Measurements from ENCODE around the gene PSMC3. TPM values are rescaled to one million over a fixed set of nuclear protein-coding genes. Genes with fewer than 3 reads are reported as not detected.
A peak's percentile ranks its signal among the peaks of the same experiment; 100 is the strongest.

The PSMC3 gene
- 10 to 100 TPM; 52.5 to 98.1 (median 63.3) TPM for total RNA-seq
- long read RNA-seq, transcript PSMC3-212 (12 exons, 1,373 nt) = major isoform, 32 of 34 reads
- long read RNA-seq, partial matches to known transcripts = 2 of 34 reads
- long read RNA-seq, other reads (novel, unspliced or antisense) = 0 of 34 reads

DNA sequence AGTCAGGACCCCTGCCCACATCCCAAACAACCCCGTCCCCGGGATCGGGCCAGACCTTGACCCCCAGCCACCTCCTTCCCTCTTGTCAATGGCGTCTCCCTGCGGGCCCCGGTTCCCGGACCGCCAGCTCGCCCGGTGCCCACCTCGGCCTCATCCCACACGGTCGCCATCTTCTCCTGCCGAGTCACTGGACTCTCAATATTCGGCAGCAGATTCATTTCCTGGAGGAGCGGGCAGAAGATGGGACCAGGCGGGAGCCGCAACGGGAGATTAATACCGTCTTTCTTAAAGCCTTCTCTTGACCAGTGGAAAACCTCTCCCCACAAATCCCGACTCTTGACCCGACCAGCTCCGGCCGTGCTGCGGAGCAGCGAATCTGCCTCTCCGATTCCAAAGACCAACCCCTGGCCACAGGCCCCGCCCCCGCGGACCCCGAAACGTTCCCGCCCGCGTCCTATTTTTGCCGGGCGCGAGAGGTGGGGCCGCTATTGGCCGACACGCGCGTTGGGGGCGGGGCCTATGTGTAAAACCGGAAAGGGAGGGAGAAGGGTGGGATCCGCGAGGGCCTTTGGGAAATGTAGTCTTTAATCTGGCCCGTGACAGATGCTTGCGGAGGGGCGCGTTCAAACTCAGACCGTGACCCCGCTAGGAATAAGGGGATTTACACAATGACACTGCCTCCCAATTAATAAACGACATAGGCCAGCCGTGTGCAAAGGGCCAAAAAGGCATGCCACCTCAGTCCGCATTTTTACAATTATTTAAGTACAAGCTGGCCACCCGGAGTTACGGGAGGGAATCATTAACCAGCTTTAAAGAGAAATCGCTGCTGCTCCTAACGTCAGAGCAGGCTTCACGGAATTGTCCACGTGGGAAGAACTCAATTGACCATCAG lies at the start of gene PSMC3:
Gene PSMC3 (minus strand): TSS at position 378 of the 895 bp plus-strand sequence. CDS start 160 bp downstream, at position 218.
- 2% methylated on average over 45 of the region's 62 CpGs for WGBS (ENCODE audit: insufficient coverage, low coverage, low lambda C conversion rate, missing lambda C conversion rate)
- Histone ChIP-seq H3K27me3 (no peaks in the 10 kb centered on the region), H3K4me3 (peak within 1 kb of the TSS; percentile 77 to 99 (median 81)), H3K9me3 (no peaks in the 10 kb centered on the region), H3K36me3 (peaks cover 0 to 30% (median 13%) of the 10 kb centered on the region in 4 donors), H3K4me1 (peaks cover 0 to 13% (median 3%) of the 10 kb centered on the region in 4 donors), H3K27ac (peak within 1 kb of the TSS; percentile 93 to 98 (median 95))
- ATAC-seq (peak; percentile 92 to 96 (median 94)), DNase-seq (peak; percentile 98 to 99 (median 98))
- intact Hi-C loops (cut with DNase I) = loop anchor here in 1 of 2 donors (10.0 kb wide), 1 partner anchor 52 kb away; the partner anchor contains the start of gene SPI1
- peak; percentile 66 for TF ChIP-seq POLR2A (IDR thresholded peaks at IDR 0.05)
- TF ChIP-seq, protein P1, sequence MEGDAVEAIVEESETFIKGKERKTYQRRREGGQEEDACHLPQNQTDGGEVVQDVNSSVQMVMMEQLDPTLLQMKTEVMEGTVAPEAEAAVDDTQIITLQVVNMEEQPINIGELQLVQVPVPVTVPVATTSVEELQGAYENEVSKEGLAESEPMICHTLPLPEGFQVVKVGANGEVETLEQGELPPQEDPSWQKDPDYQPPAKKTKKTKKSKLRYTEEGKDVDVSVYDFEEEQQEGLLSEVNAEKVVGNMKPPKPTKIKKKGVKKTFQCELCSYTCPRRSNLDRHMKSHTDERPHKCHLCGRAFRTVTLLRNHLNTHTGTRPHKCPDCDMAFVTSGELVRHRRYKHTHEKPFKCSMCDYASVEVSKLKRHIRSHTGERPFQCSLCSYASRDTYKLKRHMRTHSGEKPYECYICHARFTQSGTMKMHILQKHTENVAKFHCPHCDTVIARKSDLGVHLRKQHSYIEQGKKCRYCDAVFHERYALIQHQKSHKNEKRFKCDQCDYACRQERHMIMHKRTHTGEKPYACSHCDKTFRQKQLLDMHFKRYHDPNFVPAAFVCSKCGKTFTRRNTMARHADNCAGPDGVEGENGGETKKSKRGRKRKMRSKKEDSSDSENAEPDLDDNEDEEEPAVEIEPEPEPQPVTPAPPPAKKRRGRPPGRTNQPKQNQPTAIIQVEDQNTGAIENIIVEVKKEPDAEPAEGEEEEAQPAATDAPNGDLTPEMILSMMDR (IDR thresholded peaks at IDR 0.05) = no peak

DNA sequence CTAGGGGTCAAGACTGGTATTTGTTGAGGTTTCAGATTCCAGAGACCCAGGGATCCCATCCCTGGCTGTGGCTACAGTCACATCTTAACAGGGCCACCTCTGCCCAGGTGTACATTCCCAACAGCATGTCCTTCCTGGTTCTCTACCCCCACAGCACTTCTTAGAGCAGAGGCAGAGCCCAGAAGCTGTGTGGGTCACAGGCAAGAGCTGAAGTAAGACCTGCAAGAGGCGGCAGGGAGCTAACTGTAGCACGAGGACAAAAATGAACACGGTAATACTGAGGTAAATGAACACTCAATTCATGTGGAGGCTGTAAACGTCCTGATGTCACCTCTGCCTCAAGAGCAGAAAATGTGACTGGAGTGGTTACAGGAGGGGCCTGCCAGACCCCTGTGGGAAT lies 44.4 kb upstream of the PSMC3 start:
- intact Hi-C loops (cut with DNase I) = no loop called here
- DNase-seq (no peak), ATAC-seq (no peak)

DNA sequence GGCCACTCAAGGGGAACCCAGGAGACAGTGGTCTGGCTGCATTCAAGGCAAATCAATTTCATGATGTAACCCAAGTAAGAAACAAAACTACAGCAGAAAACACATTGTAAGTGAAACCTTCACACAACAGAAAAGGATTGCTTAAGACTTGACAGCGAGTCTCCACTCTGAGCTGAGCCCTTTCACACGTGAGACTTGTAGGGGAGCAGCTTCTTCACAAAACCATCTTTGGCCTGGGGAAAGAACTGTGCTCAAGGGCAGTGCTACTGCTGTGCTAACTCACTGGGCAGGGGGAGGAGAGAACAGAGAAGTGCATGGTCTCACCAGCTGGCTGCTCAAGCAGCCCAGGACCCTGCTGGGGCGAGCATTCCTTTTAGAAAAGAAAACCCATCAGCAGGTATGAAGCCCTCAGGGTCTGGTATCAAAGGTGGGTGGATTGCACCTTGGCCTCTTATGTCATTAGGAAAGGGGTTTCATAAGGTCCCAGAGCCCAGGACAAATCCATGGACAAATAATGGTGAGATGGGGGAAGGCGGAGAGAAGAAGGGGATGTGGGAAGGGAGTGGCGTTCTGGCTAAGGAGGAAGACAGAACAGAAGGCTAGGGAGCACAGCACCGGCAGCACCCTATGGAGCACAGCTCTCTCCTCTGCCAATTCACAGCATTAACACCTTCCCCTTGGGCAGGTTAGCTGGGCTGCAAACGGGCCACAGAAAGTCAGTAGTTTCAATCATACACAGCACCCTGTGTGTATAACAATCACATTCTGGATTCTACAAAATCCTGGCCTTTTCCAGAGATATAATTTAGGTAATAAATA lies 43.3 kb upstream of the PSMC3 start:
- no peak for TF ChIP-seq POLR2A (IDR thresholded peaks at IDR 0.05)
- TF ChIP-seq, protein P1 (IDR thresholded peaks at IDR 0.05) = no peak
- no peaks in the 10 kb centered on the region for H3K27me3 ChIP-seq
- peaks cover 0 to 56% (median 11%) of the 10 kb centered on the region in 4 donors for H3K4me1 ChIP-seq
- peak overlapping the region in 1 of 3 donors; percentile 20 for H3K27ac ChIP-seq
- 85% methylated on average over 6 of the region's 7 CpGs for WGBS (ENCODE audit: insufficient coverage, low coverage, low lambda C conversion rate, missing lambda C conversion rate)
- ATAC-seq (peak in 1 of 4 donors; percentile 2), DNase-seq (no peak)
- intact Hi-C loops (cut with DNase I) = no loop called here
- H3K9me3 ChIP-seq = no peaks in the 10 kb centered on the region
- peaks cover 0 to 50% (median 25%) of the 10 kb centered on the region in 4 donors for H3K36me3 ChIP-seq
- no peak overlapping the region for H3K4me3 ChIP-seq

More for the DNA sequence above, 44.4 kb upstream of the PSMC3 start:
- H3K9me3 ChIP-seq = no peaks in the 10 kb centered on the region
- H3K36me3 ChIP-seq = peaks cover 7 to 56% (median 32%) of the 10 kb centered on the region in 4 donors
- no peaks in the 10 kb centered on the region for H3K27me3 ChIP-seq
- H3K4me3 ChIP-seq = no peak overlapping the region
- H3K4me1 ChIP-seq = peaks cover 0 to 55% (median 11%) of the 10 kb centered on the region in 4 donors
- TF ChIP-seq, protein P1 (IDR thresholded peaks at IDR 0.05) = no peak
- TF ChIP-seq POLR2A (IDR thresholded peaks at IDR 0.05) = no peak
- no peak overlapping the region for H3K27ac ChIP-seq
- WGBS (ENCODE audit: insufficient coverage, low coverage, low lambda C conversion rate, missing lambda C conversion rate) = 88% methylated on average over 4 of the region's 4 CpGs

DNA sequence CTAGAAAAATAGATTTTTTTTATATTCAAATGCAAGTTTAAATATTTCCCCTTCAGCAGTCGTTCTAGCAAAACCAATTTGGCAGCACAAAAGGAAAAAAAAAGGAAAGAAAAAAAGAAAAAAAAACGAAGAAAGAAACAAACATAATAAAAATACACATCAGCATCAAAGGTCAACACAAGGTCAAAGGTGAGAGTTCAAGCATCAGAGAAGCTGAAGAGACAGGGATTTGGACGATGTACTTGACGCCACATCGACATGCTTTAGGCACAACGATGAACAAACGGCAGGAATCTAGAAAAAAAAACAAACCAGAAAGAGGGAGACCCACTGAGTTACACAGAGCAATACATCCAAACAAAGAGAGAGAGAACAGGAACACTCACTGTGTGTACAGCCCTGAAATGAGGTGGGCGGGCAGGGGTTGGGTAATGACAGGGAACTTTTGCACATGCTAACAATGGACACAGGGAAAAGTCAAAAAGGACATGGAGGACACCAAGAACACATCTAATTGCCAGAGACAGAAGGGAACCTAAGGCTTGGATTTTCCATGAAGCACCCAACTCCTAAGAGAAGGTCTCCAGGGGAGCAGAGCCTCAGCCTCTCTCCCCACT lies 42.5 kb upstream of the PSMC3 start:
- Histone ChIP-seq H3K27me3 (no peaks in the 10 kb centered on the region), H3K27ac (peak overlapping the region in 1 of 3 donors; percentile 20), H3K4me3 (no peak overlapping the region), H3K36me3 (peaks cover 0 to 46% (median 23%) of the 10 kb centered on the region in 4 donors), H3K9me3 (no peaks in the 10 kb centered on the region), H3K4me1 (peaks cover 0 to 56% (median 11%) of the 10 kb centered on the region in 4 donors)
- TF ChIP-seq POLR2A (IDR thresholded peaks at IDR 0.05) = no peak
- TF ChIP-seq, protein P1 (IDR thresholded peaks at IDR 0.05) = no peak
- peak in 3 of 4 donors; percentile 5 to 26 (median 11) for ATAC-seq
- 40% methylated on average over 8 of the region's 8 CpGs for WGBS (ENCODE audit: insufficient coverage, low coverage, low lambda C conversion rate, missing lambda C conversion rate)
- intact Hi-C loops (cut with DNase I) = no loop called here
- DNase-seq = no peak

All from right lobe of liver (tissue), 6 donors.